ENCODE results near the gene USP31.

DNA sequence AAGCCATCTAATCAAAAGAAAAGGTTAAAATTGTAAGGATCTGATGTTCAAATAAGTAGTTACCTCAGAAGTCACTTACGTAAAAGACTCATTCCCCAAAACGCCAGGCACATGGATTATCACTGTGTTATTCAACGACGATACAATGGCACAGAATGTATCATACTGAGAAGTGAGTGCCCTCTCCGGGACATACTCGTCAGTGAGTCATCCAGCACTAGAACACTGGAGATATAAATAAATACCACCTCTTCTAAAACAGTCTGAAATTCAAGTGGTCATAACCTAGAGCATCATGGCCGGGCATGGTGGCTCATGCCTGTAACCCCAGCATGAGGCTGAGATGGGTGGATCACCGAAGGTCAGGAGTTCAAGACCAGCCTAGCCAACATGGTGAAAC, 24.9 kb downstream of the USP31 start:
- TF ChIP-seq, protein P1, sequence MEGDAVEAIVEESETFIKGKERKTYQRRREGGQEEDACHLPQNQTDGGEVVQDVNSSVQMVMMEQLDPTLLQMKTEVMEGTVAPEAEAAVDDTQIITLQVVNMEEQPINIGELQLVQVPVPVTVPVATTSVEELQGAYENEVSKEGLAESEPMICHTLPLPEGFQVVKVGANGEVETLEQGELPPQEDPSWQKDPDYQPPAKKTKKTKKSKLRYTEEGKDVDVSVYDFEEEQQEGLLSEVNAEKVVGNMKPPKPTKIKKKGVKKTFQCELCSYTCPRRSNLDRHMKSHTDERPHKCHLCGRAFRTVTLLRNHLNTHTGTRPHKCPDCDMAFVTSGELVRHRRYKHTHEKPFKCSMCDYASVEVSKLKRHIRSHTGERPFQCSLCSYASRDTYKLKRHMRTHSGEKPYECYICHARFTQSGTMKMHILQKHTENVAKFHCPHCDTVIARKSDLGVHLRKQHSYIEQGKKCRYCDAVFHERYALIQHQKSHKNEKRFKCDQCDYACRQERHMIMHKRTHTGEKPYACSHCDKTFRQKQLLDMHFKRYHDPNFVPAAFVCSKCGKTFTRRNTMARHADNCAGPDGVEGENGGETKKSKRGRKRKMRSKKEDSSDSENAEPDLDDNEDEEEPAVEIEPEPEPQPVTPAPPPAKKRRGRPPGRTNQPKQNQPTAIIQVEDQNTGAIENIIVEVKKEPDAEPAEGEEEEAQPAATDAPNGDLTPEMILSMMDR (IDR thresholded peaks at IDR 0.05): no peak
- TF ChIP-seq POLR2A (IDR thresholded peaks at IDR 0.05): no peak

Measured in right lobe of liver (tissue), 4 donors.